ENCODE data around the gene TOP1.

- TF ChIP-seq CTCF (conservative IDR thresholded peaks at IDR 0.05 in 1 of 2, IDR thresholded peaks at IDR 0.05 in 1 of 2; ENCODE audit: extremely low read depth in 1 of 2, insufficient read depth in 1 of 2, low read depth in 1 of 2, low read length in 2 of 2), result no peak
- no peak for TF ChIP-seq EZH2 (IDR thresholded peaks at IDR 0.05; ENCODE audit: borderline replicate concordance, low read length)
Observed at GRCh38 chr20:41168281-41169161, 139.9 kb downstream of the TOP1 start.
